Activated naive CD8-positive, alpha-beta T cell treated with anti-CD3 and anti-CD28 coated beads for 36 hours (primary cell): ENCODE measurements around the gene SV2B. TPM values are rescaled to one million over a fixed set of nuclear protein-coding genes. Genes with fewer than 3 reads are reported as not detected.

Source experiments
- DNase-seq: peaks from one replicate; pipeline ENCODE4 v3.0.0; 2021
- H3K27ac Mint-ChIP-seq: one replicate; pipeline ENCODE4 v1.8.0; 2022; ENCODE audit warnings: mild to moderate bottlenecking, moderate library complexity, mixed read lengths
- H3K27me3 Mint-ChIP-seq: one replicate; pipeline ENCODE4 v1.8.0; 2022; ENCODE audit warnings: mild to moderate bottlenecking, mixed read lengths
- H3K36me3 Mint-ChIP-seq: one replicate; pipeline ENCODE4 v1.8.0; 2021; ENCODE audit warnings: mild to moderate bottlenecking, mixed read lengths
- H3K4me1 Mint-ChIP-seq: one replicate; pipeline ENCODE4 v1.8.0; 2021; ENCODE audit warnings: mixed read lengths
- H3K4me3 Mint-ChIP-seq: one replicate; pipeline ENCODE4 v1.8.0; 2022; ENCODE audit warnings: mild to moderate bottlenecking, moderate library complexity, mixed read lengths
- H3K9me3 Mint-ChIP-seq: one replicate; pipeline ENCODE4 v1.8.0; 2022; ENCODE audit warnings: mixed read lengths
- total RNA-seq, 2 experiments: library from RNA; stranded (reverse); gene quantifications; one replicate each; pipeline ENCODE4 v1.2.3, GENCODE V29; 2021

Gene SV2B
- total RNA-seq, 2 experiments from 2014 or later = 0.06 to 0.08 TPM

DNA sequence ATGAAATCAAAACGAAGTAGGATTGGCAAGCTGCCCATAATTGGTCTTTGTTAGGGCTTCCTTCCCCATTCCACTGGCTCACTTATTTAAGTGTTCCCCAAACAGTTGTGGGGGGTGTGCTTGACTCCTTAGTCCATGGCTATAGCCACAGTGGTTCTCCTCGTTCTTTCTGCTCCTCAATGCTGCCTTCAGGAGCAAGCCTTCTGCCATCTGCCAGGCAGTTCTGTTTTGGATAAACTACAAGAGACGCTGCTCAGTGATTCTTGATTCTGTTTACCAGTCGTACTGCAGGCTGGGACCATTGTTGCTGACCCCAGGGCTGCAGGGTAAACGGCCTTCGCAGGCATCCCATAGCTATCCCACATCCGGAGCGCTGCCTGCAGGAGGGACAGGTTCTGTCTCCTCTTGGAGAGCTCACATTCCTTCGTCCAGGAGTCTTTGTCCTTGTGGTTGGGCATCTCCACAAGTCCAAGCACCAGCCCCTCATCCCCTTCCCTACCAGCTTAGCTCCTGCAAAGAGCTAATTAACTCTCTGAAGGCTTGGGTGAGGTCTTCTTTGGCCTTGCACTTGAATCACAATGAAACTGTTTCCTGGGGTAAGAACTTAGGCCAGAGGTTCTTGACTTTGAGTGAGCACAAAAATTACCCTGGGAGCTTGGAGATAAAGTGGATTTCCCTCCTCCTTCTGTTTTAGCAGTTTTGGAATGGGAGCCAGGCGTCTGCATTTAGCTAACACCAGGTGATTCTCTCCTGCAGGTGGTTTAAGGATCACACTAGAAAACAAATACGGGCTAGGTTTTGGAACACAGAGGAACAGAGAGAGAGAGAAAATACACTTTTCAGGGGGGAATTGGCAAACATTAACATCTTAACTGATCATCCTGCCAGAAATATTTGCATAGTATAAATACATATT is 114.9 kb downstream of the SV2B start:
- H3K4me3 Mint-ChIP-seq = no peak overlapping the region
- peaks cover 11% of the 10 kb centered on the region for H3K27me3 Mint-ChIP-seq
- no peak for DNase-seq
- H3K36me3 Mint-ChIP-seq = no peaks in the 10 kb centered on the region
- peaks cover 3% of the 10 kb centered on the region for H3K9me3 Mint-ChIP-seq
- H3K4me1 Mint-ChIP-seq = no peaks in the 10 kb centered on the region
- no peak overlapping the region for H3K27ac Mint-ChIP-seq

DNA sequence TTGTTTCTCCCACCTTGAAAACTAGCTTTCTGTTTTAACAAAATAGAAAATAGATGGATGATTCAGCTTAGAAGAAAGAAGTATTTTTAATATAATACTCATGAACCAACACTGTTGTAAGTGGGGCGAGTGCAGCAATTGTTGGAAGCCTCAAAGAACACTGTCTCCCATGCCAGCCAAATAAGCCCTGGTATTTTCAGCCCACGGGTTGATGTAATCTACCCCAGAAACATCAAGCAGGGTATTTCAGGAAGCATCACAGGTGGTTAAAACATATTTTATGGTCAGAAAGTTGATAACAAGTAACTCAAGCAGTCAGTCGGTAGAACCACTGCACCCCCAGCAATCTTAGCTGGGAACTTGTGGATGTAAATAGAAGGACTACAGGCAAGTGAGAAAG is 115.9 kb downstream of the SV2B start:
- H3K27ac Mint-ChIP-seq = no peak overlapping the region
- no peak overlapping the region for H3K4me3 Mint-ChIP-seq
- no peaks in the 10 kb centered on the region for H3K36me3 Mint-ChIP-seq
- H3K9me3 Mint-ChIP-seq = peaks cover 3% of the 10 kb centered on the region
- H3K4me1 Mint-ChIP-seq = no peaks in the 10 kb centered on the region
- no peak for DNase-seq
- H3K27me3 Mint-ChIP-seq = peaks cover 15% of the 10 kb centered on the region

DNA sequence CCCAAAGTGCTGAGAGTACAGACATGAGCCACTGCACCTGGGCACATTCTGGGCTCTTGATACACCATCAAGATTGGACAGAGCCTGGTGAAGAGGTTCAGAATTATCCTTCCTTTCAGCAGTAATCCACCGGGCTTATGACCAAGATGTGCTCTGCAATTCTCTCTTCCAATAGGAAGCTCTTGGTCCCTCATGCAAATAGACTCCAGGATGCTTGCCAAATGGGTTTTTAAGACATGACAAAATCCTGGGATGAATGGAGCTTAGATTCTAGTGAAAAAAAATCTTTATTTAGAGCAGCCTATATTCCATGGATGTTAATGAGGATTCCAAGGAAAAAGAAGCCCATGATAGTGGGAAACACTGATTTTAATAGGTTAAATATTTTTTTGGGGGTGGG is 119.1 kb downstream of the SV2B start:
- no peaks in the 10 kb centered on the region for H3K36me3 Mint-ChIP-seq
- H3K27me3 Mint-ChIP-seq = peaks cover 25% of the 10 kb centered on the region
- no peak overlapping the region for H3K4me3 Mint-ChIP-seq
- no peak for DNase-seq
- no peaks in the 10 kb centered on the region for H3K9me3 Mint-ChIP-seq
- H3K27ac Mint-ChIP-seq = no peak overlapping the region
- no peaks in the 10 kb centered on the region for H3K4me1 Mint-ChIP-seq

DNA sequence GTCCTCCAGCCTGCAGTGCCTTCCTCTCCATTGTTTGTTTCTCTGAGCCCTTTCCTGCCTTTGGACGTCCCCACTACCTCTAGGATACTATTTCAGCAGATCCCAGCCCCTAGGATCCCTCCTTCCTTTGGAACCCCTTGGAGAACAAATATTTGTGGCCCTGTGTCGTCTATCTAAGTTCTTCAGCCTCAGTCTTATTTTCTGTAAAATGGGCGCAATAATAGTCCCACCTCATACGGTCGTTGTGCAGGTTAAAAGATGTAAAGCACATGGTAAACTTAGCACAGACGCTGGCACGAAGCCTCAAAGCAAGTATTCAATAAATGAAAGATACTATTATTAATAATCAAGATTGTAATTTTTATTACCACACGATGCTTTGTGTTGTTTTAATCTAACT is 122.0 kb downstream of the SV2B start:
- H3K27me3 Mint-ChIP-seq = peaks cover 38% of the 10 kb centered on the region
- H3K4me3 Mint-ChIP-seq = no peak overlapping the region
- no peak overlapping the region for H3K27ac Mint-ChIP-seq
- no peaks in the 10 kb centered on the region for H3K9me3 Mint-ChIP-seq
- DNase-seq = no peak
- no peaks in the 10 kb centered on the region for H3K36me3 Mint-ChIP-seq
- H3K4me1 Mint-ChIP-seq = no peaks in the 10 kb centered on the region

DNA sequence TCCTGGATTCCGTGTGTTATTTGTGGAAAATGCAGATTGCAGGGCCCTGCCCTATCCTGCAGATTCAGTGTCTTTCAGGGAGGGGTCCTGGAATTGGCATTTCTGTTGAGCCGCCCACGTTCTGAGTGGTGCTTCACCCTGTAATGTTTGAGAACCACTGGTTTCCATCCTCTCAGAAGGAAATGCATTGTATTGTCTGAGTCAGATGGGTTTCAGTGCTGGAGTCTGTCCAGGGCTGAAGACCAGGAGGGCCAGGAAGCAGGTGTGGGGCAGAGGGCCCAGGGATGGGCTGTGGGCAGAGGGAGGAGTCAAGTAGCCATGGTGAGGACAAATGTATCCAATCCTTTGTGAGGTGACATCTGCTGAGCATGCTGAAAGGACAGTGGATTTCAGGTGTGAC is 123.8 kb downstream of the SV2B start:
- Mint-ChIP-seq H3K27ac (no peak overlapping the region), H3K4me3 (no peak overlapping the region), H3K27me3 (peaks cover 39% of the 10 kb centered on the region), H3K4me1 (no peaks in the 10 kb centered on the region), H3K9me3 (no peaks in the 10 kb centered on the region), H3K36me3 (no peaks in the 10 kb centered on the region)
- DNase-seq = no peak

DNA sequence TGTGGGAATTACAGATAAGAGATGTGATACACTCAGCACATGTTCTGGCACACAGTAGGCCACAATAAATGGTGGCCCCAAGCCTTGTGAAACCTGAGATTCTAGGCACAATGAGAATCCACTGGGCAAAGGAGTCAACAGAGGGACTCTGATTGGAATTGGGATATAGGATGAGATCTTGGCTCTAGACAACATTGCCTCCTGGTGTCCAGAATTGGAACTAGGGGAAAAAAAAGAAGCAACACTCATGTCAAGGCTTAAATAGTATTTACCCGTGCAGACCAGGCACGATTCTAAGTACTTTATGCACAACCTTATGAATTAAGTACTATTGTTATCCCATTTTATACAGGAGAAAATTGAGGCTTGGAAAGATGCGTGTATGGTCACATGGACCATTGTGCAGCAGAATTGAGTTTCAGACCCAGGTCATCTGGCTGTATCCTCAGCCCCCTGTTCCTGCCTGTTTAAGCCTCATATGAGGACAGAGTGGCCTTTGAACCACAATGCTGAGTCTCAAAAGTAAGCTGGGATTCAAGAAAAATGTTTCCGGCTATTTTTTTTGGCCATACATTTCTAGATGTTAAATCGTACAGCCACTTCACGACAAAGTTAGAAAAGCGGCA is 124.8 kb downstream of the SV2B start:
- DNase-seq = no peak
- Mint-ChIP-seq H3K36me3 (no peaks in the 10 kb centered on the region), H3K4me3 (no peak overlapping the region)

DNA sequence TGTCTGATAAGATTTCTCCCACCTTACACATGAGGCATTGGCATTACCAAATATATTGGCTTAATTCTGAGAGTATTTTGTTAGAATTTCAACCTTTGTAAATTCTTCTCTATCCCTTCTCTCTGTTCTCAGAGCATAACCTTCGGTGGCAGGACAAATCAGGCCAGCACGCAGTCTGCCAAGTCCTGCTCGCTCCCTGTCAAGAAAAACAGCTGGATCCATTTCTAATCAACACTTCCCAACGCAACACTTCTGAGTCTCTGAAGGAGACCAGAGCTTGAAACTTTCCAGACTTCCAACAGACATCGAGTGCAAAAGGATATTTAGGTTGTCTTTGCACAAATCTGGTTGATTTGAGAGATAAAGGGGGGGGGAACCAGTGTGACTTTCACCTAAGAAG is 125.7 kb downstream of the SV2B start:
- Mint-ChIP-seq H3K9me3 (no peaks in the 10 kb centered on the region), H3K4me1 (no peaks in the 10 kb centered on the region), H3K27ac (no peak overlapping the region), H3K36me3 (no peaks in the 10 kb centered on the region), H3K27me3 (peaks cover 33% of the 10 kb centered on the region), H3K4me3 (no peak overlapping the region)
- no peak for DNase-seq

More for the DNA sequence above, 124.8 kb downstream of the SV2B start:
- Mint-ChIP-seq H3K4me1 (no peaks in the 10 kb centered on the region), H3K27ac (no peak overlapping the region), H3K27me3 (peaks cover 39% of the 10 kb centered on the region), H3K9me3 (no peaks in the 10 kb centered on the region)

DNA sequence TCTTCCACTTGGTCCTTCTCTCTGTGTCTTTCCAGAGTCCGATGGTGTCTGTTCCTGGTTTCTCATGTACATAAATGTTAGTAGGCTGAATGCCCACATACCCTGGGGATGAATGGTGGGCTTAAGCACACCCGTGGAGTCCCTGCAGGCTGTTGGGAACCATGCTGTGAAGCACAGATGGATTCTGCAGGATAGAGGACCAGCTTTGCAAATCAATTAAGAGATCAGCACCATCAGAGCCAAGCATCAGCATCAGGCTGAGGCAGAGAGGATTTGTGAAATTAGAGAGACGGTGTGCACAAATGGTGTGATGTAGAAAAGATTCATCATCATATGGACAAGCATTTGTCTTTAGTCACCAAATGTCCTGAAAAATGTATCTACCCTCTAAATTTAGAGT is 127.1 kb downstream of the SV2B start:
- DNase-seq = no peak
- Mint-ChIP-seq H3K4me1 (no peaks in the 10 kb centered on the region), H3K4me3 (no peak overlapping the region), H3K27me3 (peaks cover 30% of the 10 kb centered on the region), H3K27ac (no peak overlapping the region), H3K9me3 (no peaks in the 10 kb centered on the region), H3K36me3 (no peaks in the 10 kb centered on the region)

DNA sequence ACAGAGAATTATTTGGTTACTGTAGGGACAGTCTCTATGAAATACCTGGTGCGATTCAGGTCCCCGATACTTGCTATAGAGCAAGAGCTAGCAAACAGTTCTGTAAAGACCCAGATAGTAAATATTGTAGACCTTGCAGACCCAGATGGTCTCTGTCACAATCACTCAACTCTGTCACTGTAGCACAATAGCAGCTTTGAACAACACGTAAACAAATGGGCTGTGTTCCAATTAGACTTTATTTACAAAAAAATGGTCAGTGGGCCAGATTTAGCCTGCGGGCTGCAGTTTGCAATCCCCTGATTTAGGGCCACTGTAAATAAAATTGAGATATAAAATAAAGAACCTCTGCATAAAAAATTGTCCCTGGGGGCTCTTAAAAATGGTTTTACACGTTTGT is 127.7 kb downstream of the SV2B start:
- Mint-ChIP-seq H3K36me3 (no peaks in the 10 kb centered on the region), H3K4me3 (no peak overlapping the region), H3K4me1 (no peaks in the 10 kb centered on the region), H3K27ac (no peak overlapping the region), H3K27me3 (peaks cover 32% of the 10 kb centered on the region), H3K9me3 (no peaks in the 10 kb centered on the region)
- DNase-seq = no peak

DNA sequence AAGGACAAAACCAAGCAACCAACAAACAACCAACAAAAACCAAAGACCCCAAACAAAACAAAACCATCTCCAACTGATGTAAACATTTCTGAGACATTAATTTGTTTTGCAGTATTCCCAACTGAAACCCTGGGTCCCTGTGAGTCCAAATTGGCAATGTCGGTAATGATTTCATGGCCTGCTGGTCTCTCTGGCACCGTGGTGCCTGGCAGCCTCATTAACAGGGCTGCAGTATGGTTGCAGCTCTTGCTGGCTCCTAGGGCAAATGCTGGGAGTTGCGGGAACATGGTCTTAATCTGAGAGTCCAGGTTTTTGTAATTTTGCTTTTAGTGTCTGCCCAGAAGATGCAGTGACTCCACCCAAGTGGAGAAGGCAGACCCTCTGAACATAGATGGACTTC is 128.3 kb downstream of the SV2B start:
- Mint-ChIP-seq H3K27ac (no peak overlapping the region), H3K4me3 (no peak overlapping the region), H3K4me1 (no peaks in the 10 kb centered on the region), H3K36me3 (no peaks in the 10 kb centered on the region), H3K9me3 (peaks cover 2% of the 10 kb centered on the region), H3K27me3 (peaks cover 30% of the 10 kb centered on the region)
- no peak for DNase-seq

DNA sequence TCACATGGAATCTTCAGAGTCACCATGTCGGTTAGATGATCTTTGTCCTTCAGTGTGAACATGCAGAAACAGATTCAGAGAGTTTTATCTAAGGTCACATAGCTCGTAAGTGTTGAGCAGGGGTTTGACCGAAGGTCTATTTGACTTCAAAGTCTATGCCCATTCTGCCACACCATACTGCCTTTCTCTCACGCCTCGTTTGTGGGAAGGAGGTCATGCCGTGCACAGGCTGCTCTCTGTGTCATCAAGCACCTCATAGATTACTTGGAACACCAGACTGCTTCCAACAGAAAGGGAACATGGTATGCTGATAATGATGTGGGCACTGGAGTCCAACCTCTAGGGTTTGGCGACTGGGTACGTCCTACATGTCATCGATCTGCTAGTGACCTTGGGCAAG is 128.8 kb downstream of the SV2B start:
- Mint-ChIP-seq H3K4me1 (no peaks in the 10 kb centered on the region), H3K4me3 (no peak overlapping the region), H3K27me3 (peaks cover 25% of the 10 kb centered on the region), H3K36me3 (no peaks in the 10 kb centered on the region), H3K9me3 (peaks cover 2% of the 10 kb centered on the region), H3K27ac (no peak overlapping the region)
- no peak for DNase-seq

DNA sequence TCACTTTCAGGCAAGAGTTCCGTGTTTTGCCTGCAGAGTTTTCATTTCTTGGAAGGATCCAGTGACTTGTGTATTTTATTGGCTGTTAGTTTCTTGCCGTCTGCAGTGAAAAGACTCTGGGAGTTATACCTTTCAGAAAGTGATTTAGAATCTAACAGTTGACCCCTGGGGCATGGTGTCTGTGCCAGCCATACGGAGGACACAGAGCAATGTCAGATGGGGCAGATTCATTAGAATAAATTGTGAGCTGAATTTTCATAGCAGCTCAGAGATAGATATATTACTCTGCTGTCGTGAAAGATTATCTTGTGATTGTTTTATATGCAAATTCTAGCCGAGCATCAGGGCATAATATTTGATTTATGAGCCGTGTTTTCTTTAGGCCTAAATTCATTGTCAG is 131.6 kb downstream of the SV2B start:
- no peak overlapping the region for H3K27ac Mint-ChIP-seq
- no peaks in the 10 kb centered on the region for H3K4me1 Mint-ChIP-seq
- H3K9me3 Mint-ChIP-seq = peaks cover 2% of the 10 kb centered on the region
- peaks cover 25% of the 10 kb centered on the region for H3K27me3 Mint-ChIP-seq
- no peaks in the 10 kb centered on the region for H3K36me3 Mint-ChIP-seq
- no peak overlapping the region for H3K4me3 Mint-ChIP-seq
- no peak for DNase-seq

DNA sequence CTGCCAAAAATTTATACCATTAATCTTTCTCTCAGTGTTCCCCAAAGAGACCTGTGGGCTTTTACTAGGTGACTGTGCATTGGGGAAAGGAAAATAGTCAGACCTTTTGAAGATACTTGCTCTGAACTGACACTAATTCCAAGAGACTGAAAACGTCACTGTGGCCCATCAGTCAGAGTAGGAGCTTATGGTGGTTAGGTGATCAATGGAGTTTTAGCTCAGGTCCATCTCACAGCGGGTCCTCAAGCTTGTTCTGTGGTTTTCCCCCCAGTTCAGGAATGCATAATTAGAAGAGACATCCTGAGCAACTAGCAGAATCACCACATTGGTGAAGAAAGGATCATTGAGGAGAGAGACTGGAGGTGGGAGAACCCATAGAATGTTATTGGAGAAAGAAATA is 134.7 kb downstream of the SV2B start:
- H3K27ac Mint-ChIP-seq = no peak overlapping the region
- no peak for DNase-seq
- no peaks in the 10 kb centered on the region for H3K36me3 Mint-ChIP-seq
- no peaks in the 10 kb centered on the region for H3K4me1 Mint-ChIP-seq
- no peak overlapping the region for H3K4me3 Mint-ChIP-seq
- H3K27me3 Mint-ChIP-seq = peaks cover 21% of the 10 kb centered on the region
- peaks cover 2% of the 10 kb centered on the region for H3K9me3 Mint-ChIP-seq

DNA sequence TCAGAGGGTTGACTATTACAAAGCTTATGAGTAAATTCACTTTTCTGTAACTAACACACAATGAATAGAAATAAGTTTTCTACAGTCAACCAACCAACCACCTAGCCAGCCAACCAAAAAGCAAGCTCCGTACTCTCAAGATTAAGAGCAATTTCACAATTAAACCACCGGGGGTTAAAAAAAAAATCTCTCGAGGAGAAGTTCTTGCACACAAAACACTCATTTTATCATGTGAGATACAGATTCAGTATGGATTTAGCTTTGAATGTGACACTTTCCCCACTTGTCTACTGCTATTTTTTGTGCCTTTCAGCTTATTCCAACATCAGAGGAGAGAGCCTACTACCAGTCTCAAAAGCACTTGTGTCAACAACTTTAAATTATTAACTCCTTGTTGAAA is 135.3 kb downstream of the SV2B start:
- Mint-ChIP-seq H3K27ac (no peak overlapping the region), H3K36me3 (no peaks in the 10 kb centered on the region), H3K4me1 (no peaks in the 10 kb centered on the region), H3K4me3 (no peak overlapping the region), H3K27me3 (peaks cover 21% of the 10 kb centered on the region), H3K9me3 (peaks cover 2% of the 10 kb centered on the region)
- DNase-seq = no peak

DNA sequence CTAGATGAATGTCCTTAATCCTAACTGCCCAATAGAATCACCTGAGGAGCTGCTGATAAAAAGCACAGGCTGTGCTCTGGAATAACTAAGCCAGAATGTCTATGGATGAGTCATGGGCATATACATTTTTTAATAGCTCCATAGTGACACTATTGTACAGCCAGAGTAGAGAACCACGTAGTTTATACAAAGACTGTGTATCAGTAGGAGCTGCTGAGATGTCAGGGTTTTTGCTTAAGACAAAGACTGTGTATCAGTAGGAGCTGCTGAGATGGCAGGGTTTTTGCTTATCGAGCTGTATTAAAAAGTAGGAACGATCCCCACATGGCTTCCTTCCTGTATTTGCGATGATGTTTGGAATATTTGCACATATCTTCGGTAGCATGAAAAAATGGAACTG is 137.4 kb downstream of the SV2B start:
- H3K27me3 Mint-ChIP-seq = peaks cover 17% of the 10 kb centered on the region
- no peaks in the 10 kb centered on the region for H3K4me1 Mint-ChIP-seq
- no peaks in the 10 kb centered on the region for H3K36me3 Mint-ChIP-seq
- no peak overlapping the region for H3K4me3 Mint-ChIP-seq
- no peak for DNase-seq
- H3K9me3 Mint-ChIP-seq = peaks cover 2% of the 10 kb centered on the region
- H3K27ac Mint-ChIP-seq = no peak overlapping the region
